Right lobe of liver (tissue), 6 donors: ENCODE results near the gene ZNF564. TPM values are rescaled to one million over a fixed set of nuclear protein-coding genes. Genes with fewer than 3 reads are reported as not detected.

Experiments used
- ATAC-seq, 4 donors: fragments of 200-7000 bp; cut with Tn5 transposase; one replicate each; pipeline ENCODE4 v1.9.1; 2020; ENCODE audit warnings: mild to moderate bottlenecking in 4 of 4, moderate library complexity in 4 of 4
- DNase-seq, 3 donors: peaks; one replicate each; pipeline ENCODE4 v3.0.0-alpha.2; 2020
- H3K27ac ChIP-seq, 3 donors: fragments of 200-600 bp; one replicate each; pipeline ENCODE4 v1.8.0; 2022
- H3K27me3 ChIP-seq, 2 donors: fragments of 200-600 bp; one replicate each; pipeline ENCODE4 v1.8.0; 2022
- H3K36me3 ChIP-seq, 4 donors: fragments of 200-600 bp; sonication (generic) in 1 of 4; one replicate each; pipeline versions ENCODE4 v1.5.1 to v1.8.0; 2017 to 2022; ENCODE audit warnings: control low read depth in 1 of 4
- H3K4me1 ChIP-seq, 4 donors: fragments of 200-600 bp; sonication (generic) in 1 of 4; one replicate each; pipeline versions ENCODE4 v1.5.1 to v1.8.0; 2017 to 2022; ENCODE audit warnings: control low read depth in 1 of 4
- H3K4me3 ChIP-seq, 3 donors: fragments of 200-600 bp; one replicate each; pipeline ENCODE4 v1.8.0; 2022
- H3K9me3 ChIP-seq, 4 donors: fragments of 200-600 bp; sonication (generic) in 1 of 4; one replicate each; pipeline versions ENCODE4 v1.5.1 to v1.8.0; 2017 to 2022; ENCODE audit warnings: control low read depth in 1 of 4
- POLR2A ChIP-seq: fragments of 450-650 bp; IDR thresholded peaks from one replicate; pipeline ENCODE4 v1.6.1; 2017; ENCODE audit warnings: antibody characterized with exemption, mild to moderate bottlenecking
- WGBS: methylation state at CpG from one replicate; pipeline ENCODE4 v1.1.6; 2018; ENCODE audit warnings: low coverage, low lambda C conversion rate; ENCODE audit not compliant: insufficient coverage; ENCODE audit errors: missing lambda C conversion rate; 5-methylcytosine and 5-hydroxymethylcytosine counted together
- intact Hi-C, 2 donors: fragments of 100-400 bp; cut with DNase I; formaldehyde crosslinking; loops; one replicate each; pipeline versions ENCODE4 v1.11.2 to v1.14.1; 2022
- total RNA-seq, 6 experiments: library from RNA; depleted of rRNA in 2 of 6; stranded (reverse); fragments of >200 nt in 2 of 6; fragmentation: NEBNext Ultra II Directional in 3 of 6; extraction: Animal tissue kit (Norgen Biotek cat#: 25700) in 3 of 6; gene quantifications; one replicate each; pipeline versions ENCODE4 v1.1.0 to v1.2.4, GENCODE V29; 2016 to 2023
- TF ChIP-seq, protein P1 (sequence below), 4 donors: fragments of 200-600 bp in 3 of 4; fragments of 450-650 bp in 1 of 4; IDR thresholded peaks; one replicate each; pipeline versions ENCODE4 v1.5.1 to v1.8.0; 2016 to 2022; ENCODE audit warnings: antibody characterized with exemption in 4 of 4, mild to moderate bottlenecking in 2 of 4
- donor health status: DM: no; HTN: yes; CAD: no.
- donor health status: DM: no; HTN: no; CAD: no.
- donor health status: DM: no; HTN: no; CAD: no.
- donor health status: DM: no; HTN: yes; CAD: no.
- donor health status: DM: no; HTN: yes; CAD: no.

ZNF564 gene
- total RNA-seq, 6 experiments from 2014 or later: 3.1 to 8.1 (median 5.3) TPM

DNA sequence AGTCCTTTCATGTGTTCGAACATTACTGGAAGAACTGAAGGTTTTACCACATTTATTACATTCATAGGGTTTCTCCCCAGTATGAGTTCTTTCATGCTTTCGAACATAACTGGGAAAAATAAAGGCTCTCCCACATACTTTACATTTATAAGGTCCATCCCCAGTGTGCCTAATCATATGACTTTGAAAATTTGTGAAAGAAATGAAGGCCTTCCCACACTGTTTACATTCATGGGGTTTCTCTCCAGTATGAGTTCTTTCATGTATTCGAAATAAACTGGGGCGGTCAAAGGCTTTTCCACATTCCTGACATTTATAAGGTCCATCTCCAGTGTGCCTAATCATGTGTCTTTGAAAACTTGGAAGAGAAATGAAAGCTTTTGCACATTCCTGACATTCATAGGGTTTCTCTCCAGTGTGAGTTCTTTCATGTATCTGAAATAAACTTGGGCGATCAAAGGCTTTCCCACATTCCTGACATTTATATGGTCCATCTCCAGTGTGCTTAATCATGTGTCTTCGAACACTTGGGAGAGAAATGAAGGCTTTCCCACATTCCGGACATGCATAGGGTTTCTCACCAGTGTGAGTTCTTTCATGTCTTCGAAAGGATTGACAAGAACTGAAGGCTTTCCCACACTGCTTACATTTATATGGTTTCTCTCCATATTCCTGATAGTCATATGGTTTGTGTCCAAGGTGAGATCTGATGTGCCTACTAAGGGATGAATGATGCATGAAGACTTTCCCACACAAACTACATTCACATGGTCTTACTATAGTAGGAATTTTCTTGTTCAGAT is 24.0 kb downstream of the ZNF564 start:
- no peak for ATAC-seq
- no peak overlapping the region for H3K27ac ChIP-seq
- H3K36me3 ChIP-seq: peaks cover 0 to 54% (median 23%) of the 10 kb centered on the region in 4 donors
- H3K4me3 ChIP-seq: no peak overlapping the region
- H3K9me3 ChIP-seq: peaks cover 0 to 92% (median 61%) of the 10 kb centered on the region in 4 donors
- 93% methylated on average over 8 of the region's 8 CpGs for WGBS
- intact Hi-C loops: no loop called here
- no peaks in the 10 kb centered on the region for H3K4me1 ChIP-seq
- DNase-seq: no peak
- TF ChIP-seq, protein P1, sequence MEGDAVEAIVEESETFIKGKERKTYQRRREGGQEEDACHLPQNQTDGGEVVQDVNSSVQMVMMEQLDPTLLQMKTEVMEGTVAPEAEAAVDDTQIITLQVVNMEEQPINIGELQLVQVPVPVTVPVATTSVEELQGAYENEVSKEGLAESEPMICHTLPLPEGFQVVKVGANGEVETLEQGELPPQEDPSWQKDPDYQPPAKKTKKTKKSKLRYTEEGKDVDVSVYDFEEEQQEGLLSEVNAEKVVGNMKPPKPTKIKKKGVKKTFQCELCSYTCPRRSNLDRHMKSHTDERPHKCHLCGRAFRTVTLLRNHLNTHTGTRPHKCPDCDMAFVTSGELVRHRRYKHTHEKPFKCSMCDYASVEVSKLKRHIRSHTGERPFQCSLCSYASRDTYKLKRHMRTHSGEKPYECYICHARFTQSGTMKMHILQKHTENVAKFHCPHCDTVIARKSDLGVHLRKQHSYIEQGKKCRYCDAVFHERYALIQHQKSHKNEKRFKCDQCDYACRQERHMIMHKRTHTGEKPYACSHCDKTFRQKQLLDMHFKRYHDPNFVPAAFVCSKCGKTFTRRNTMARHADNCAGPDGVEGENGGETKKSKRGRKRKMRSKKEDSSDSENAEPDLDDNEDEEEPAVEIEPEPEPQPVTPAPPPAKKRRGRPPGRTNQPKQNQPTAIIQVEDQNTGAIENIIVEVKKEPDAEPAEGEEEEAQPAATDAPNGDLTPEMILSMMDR (IDR thresholded peaks at IDR 0.05): no peak
- TF ChIP-seq POLR2A: no peak
- no peaks in the 10 kb centered on the region for H3K27me3 ChIP-seq

DNA sequence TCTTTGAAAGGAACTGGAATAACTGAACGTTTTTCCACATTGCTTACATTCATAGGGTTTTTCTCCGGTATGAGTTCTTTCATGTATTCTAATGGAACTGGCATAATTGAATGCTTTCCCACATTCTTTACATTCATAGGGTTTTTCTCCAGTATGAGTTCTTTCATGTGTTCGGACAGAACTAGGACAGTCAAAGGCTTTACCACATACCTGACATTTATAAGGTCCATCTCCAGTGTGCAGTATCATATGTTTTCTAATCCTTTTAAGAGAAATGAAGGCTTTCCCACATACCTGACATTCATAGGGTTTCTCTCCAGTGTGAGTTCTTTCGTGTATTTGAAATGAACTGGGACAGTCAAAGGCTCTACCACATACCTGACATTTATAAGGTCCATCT is 24.7 kb downstream of the ZNF564 start:
- H3K36me3 ChIP-seq: peaks cover 0 to 54% (median 23%) of the 10 kb centered on the region in 4 donors
- H3K27me3 ChIP-seq: no peaks in the 10 kb centered on the region
- ATAC-seq (no peak), DNase-seq (no peak)
- intact Hi-C loops: no loop called here
- no peak overlapping the region for H3K4me3 ChIP-seq
- no peak for TF ChIP-seq POLR2A
- TF ChIP-seq, protein P1 (IDR thresholded peaks at IDR 0.05): no peak
- no peak overlapping the region for H3K27ac ChIP-seq
- no peaks in the 10 kb centered on the region for H3K4me1 ChIP-seq
- WGBS: 93% methylated on average over 4 of the region's 4 CpGs
- peaks cover 0 to 91% (median 61%) of the 10 kb centered on the region in 4 donors for H3K9me3 ChIP-seq

DNA sequence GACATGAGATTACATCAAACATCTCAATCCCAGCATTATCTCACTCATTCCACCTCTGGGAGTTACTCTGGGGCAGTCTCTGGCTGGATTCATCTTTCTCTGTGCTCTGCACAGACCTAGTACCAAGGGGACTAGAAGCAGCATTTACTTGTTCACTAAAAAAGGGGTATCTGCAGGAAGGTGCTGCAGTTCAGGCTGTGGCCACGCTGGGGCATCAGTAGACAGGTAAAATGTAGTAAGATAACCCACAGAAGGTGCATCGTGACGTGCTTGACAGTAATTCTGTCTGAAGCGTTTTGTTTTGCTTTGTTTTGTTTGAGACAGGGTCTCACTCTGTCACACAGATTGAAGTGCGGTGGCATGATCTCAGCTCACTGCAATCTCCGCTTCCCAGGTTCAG is 29.3 kb downstream of the ZNF564 start:
- TF ChIP-seq, protein P1 (IDR thresholded peaks at IDR 0.05): peak in 1 of 4 donors; percentile 27
- TF ChIP-seq POLR2A: no peak

DNA sequence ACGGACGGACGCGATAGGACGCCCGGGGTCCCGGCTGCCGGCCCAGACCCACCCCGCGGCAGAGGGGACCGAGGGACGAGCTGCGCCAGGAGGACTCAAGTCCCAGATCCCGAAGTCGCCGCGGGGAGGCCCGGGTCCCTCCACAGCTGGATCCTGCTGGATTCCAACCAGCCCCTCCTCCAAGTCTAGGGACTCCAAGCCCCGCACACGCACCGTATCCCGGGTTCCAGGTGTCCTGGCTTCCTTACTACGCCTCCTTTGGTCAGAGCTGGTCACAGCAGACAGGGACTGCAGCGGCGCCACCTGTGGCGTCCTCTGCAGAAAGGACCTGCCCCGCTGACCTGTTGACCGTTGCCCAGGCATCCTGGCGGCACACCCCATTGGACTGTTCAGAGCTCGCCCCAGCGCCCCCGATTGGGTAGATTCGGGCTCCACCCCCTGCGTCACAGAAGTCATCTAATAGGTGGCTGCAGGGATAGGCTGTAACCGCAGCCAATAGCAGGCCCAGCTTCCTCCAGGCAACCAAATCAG is 37.7 kb downstream of the ZNF564 start:
- no peaks in the 10 kb centered on the region for H3K4me1 ChIP-seq
- WGBS: no CpG with 5 or more reads among the region's 35 CpGs
- H3K36me3 ChIP-seq: no peaks in the 10 kb centered on the region
- TF ChIP-seq, protein P1 (IDR thresholded peaks at IDR 0.05): no peak
- TF ChIP-seq POLR2A: no peak
- H3K4me3 ChIP-seq: no peak overlapping the region
- DNase-seq (no peak), ATAC-seq (peak in 1 of 4 donors; percentile 45)
- no peak overlapping the region for H3K27ac ChIP-seq
- peaks cover 0 to 6% (median 0%) of the 10 kb centered on the region in 4 donors for H3K9me3 ChIP-seq
- intact Hi-C loops: no loop called here
- H3K27me3 ChIP-seq: no peaks in the 10 kb centered on the region

More for the DNA sequence above, 29.3 kb downstream of the ZNF564 start:
- Histone ChIP-seq H3K4me1 (no peaks in the 10 kb centered on the region), H3K27me3 (no peaks in the 10 kb centered on the region), H3K27ac (no peak overlapping the region), H3K9me3 (peaks cover 0 to 53% (median 32%) of the 10 kb centered on the region in 4 donors), H3K4me3 (no peak overlapping the region), H3K36me3 (peaks cover 0 to 15% (median 12%) of the 10 kb centered on the region in 4 donors)
- WGBS: 79% methylated on average over 5 of the region's 6 CpGs
- DNase-seq (no peak), ATAC-seq (no peak)
- intact Hi-C loops: no loop called here
